GM21526 (cell line): ENCODE measurements around the gene ASCC2.
"Not testable (repeated sequence)": the region's sequence is repeated elsewhere in the genome, so short reads cannot be mapped to it uniquely, and the experiment has no call there.

Experiments used
- ATAC-seq: cut with Tn5 transposase; IDR thresholded peaks from one replicate; pipeline ENCODE4 v1.9.1; 2021; ENCODE audit warnings: moderate library complexity; ENCODE audit not compliant: unreplicated experiment, low FRiP score

ASCC2 gene

GRCh38 chr22:29837741-29838598 lies at the start of gene ASCC2:
Gene ASCC2, minus strand, starts transcription at chr22:29838274. Its CDS starts 5,949 bp downstream, at chr22:29832325.
- ATAC-seq = peak; percentile 91

GRCh38 chr22:29887358-29887757 lies 49.3 kb upstream of the ASCC2 start:
- no peak for ATAC-seq

- ATAC-seq = no peak
Observed at GRCh38 chr22:29886596-29886995, 48.5 kb upstream of the ASCC2 start.

GRCh38 chr22:29885610-29886009 lies 47.5 kb upstream of the ASCC2 start:
- ATAC-seq = no peak

- ATAC-seq = no peak
Observed at GRCh38 chr22:29883775-29884097, 45.7 kb upstream of the ASCC2 start.

- ATAC-seq = no peak
Observed at GRCh38 chr22:29883045-29883774, 45.1 kb upstream of the ASCC2 start, which contains the start of gene MTMR3. Gene MTMR3, plus strand, starts transcription at chr22:29883174. Its CDS starts 87,886 bp downstream, at chr22:29971060.

- no peak for ATAC-seq
Observed at GRCh38 chr22:29882716-29883044, 44.6 kb upstream of the ASCC2 start.

- no peak for ATAC-seq
Observed at GRCh38 chr22:29879753-29880152, 41.7 kb upstream of the ASCC2 start.

GRCh38 chr22:29877620-29878019 lies 39.5 kb upstream of the ASCC2 start:
- ATAC-seq = no peak

- ATAC-seq = no peak
Observed at GRCh38 chr22:29873943-29874342, 35.9 kb upstream of the ASCC2 start.

- ATAC-seq = no peak
Observed at GRCh38 chr22:29872989-29873388, 34.9 kb upstream of the ASCC2 start.

- no peak for ATAC-seq
Observed at GRCh38 chr22:29872144-29872893, 34.2 kb upstream of the ASCC2 start.

- no peak for ATAC-seq
Observed at GRCh38 chr22:29871684-29872083, 33.6 kb upstream of the ASCC2 start.

GRCh38 chr22:29870574-29870973 lies 32.5 kb upstream of the ASCC2 start:
- ATAC-seq = no peak

GRCh38 chr22:29867851-29868250 lies 29.8 kb upstream of the ASCC2 start:
- no peak for ATAC-seq

GRCh38 chr22:29867260-29867659 lies 29.2 kb upstream of the ASCC2 start:
- ATAC-seq = no peak

GRCh38 chr22:29865572-29865971 lies 27.5 kb upstream of the ASCC2 start:
- not testable (repeated sequence) for ATAC-seq

- ATAC-seq = no peak
Observed at GRCh38 chr22:29861672-29862297, 23.7 kb upstream of the ASCC2 start.

- no peak for ATAC-seq
Observed at GRCh38 chr22:29860006-29860766, 22.1 kb upstream of the ASCC2 start.

- not testable (repeated sequence) for ATAC-seq
Observed at GRCh38 chr22:29859030-29859429, 21.0 kb upstream of the ASCC2 start.
